HCT116 (cell line): Measurements from ENCODE around the gene NXPH2. TPM values are rescaled to one million over a fixed set of nuclear protein-coding genes. Genes with fewer than 3 reads are reported as not detected.

Experiments used
- ATAC-seq: fragments of 200-7000 bp; cut with Tn5 transposase; 2 replicates; pipeline ENCODE4 v1.9.1; 2020; ENCODE audit warnings: mild to moderate bottlenecking, moderate library complexity
- BruUV-seq: library from RNA; stranded (reverse); fragments of 400-500 nt; replicated peaks from 2 replicates; lab custom pipeline; 2021; lab: Mats Ljungman, UMichigan
- CTCF ChIA-PET: fragments of 300-600 bp; sonication (Branson Sonifier 250); formaldehyde crosslinking; loops from one replicate; lab custom pipeline; 2021; ENCODE audit warnings: antibody characterized with exemption; lab: Charles Lee
- POLR2A ChIA-PET: fragments of 300-600, 350-600 bp; sonication (Branson Sonifier 250); formaldehyde crosslinking; loops from one replicate; lab custom pipeline; 2021; ENCODE audit warnings: antibody characterized with exemption; lab: Charles Lee
- RAD21 ChIA-PET, 2 experiments: fragments of 300-600 bp; sonication (Branson Sonifier 250); formaldehyde crosslinking; loops; one replicate each; lab custom pipeline; 2023; ENCODE audit warnings: low total read pairs in 2 of 2; ENCODE audit not compliant: uncharacterized antibody in 2 of 2, unreplicated experiment in 2 of 2, low non-redundant PET in 1 of 2; lab: Charles Lee
- DNase-seq: peaks from one replicate; pipeline ENCODE4 v3.0.0-alpha.2; 2010; ENCODE audit warnings: low read depth, low spot score
- H2AFZ ChIP-seq: fragments of 200-600 bp; shearing (Covaris generic), sonication (generic); 2 replicates; pipeline ENCODE4 v1.6.1; 2017; ENCODE audit warnings: low read depth, mixed run types, mixed read lengths, antibody characterized with exemption, low read length; ENCODE audit not compliant: poor library complexity, severe bottlenecking
- H3K27ac ChIP-seq: 2 replicates; pipeline ENCODE4 v1.5.1; 2012; ENCODE audit warnings: low read depth, low read length
- H3K27me3 ChIP-seq: fragments of 200-600 bp; sonication (generic); 2 replicates; pipeline ENCODE4 v1.6.1; 2016; ENCODE audit warnings: mixed run types, low read length, mixed read lengths; ENCODE audit not compliant: insufficient read depth
- H3K36me3 ChIP-seq, 2 experiments: fragments of 200-500 bp in 1 of 2; fragments of 200-600 bp in 1 of 2; sonication (Bioruptor generic) in 1 of 2; sonication (generic) in 1 of 2; 2 replicates each; pipeline versions ENCODE4 v1.5.1 to v1.6.1; 2014 to 2016; ENCODE audit warnings: low read length in 2 of 2, inconsistent platforms in 1 of 2, mixed read lengths in 1 of 2, mixed run types in 1 of 2; ENCODE audit not compliant: insufficient read depth in 2 of 2, control insufficient read depth in 1 of 2
- H3K4me1 ChIP-seq, 2 experiments: fragments of 200-600 bp in 1 of 2; sonication (generic) in 1 of 2; 2 replicates each; pipeline versions ENCODE4 v1.5.1 to v1.6.1; 2012 to 2017; ENCODE audit warnings: low read length in 2 of 2, inconsistent platforms in 1 of 2, mild to moderate bottlenecking in 1 of 2, mixed read lengths in 1 of 2, mixed run types in 1 of 2, moderate library complexity in 1 of 2; ENCODE audit not compliant: insufficient read depth in 2 of 2, control insufficient read depth in 1 of 2
- H3K4me2 ChIP-seq: fragments of 200-600 bp; sonication (generic); 2 replicates; pipeline ENCODE4 v1.6.1; 2017; ENCODE audit warnings: mixed run types, low read length, mixed read lengths
- H3K4me3 ChIP-seq, 2 experiments: fragments of 200-600 bp in 1 of 2; sonication (generic) in 1 of 2; replicated peaks in 1 of 2; 2 replicates each; pipeline ENCODE4 v1.5.1; 2011 to 2016; ENCODE audit warnings: low read length in 2 of 2, control low read depth in 1 of 2, low read depth in 1 of 2, mild to moderate bottlenecking in 1 of 2, mixed read lengths in 1 of 2, mixed run types in 1 of 2
- H3K79me2 ChIP-seq: fragments of 200-600 bp; sonication (generic); 2 replicates; pipeline ENCODE4 v1.6.1; 2017; ENCODE audit warnings: mild to moderate bottlenecking, mixed run types, low read length, moderate library complexity, mixed read lengths; ENCODE audit not compliant: insufficient read depth
- H3K9ac ChIP-seq: fragments of 200-600 bp; sonication (generic); 2 replicates; pipeline ENCODE4 v1.6.1; 2016; ENCODE audit warnings: low read length, mixed read lengths
- H3K9me2 ChIP-seq: fragments of 200-600 bp; sonication (generic), shearing (Covaris generic); 2 replicates; pipeline ENCODE4 v1.6.1; 2017; ENCODE audit warnings: mixed run types, mild to moderate bottlenecking, moderate library complexity; ENCODE audit not compliant: insufficient read depth
- H3K9me3 ChIP-seq, 2 experiments: fragments of 200-500 bp in 1 of 2; fragments of 200-600 bp in 1 of 2; sonication (Bioruptor generic) in 1 of 2; sonication (generic) in 1 of 2; 2 replicates each; pipeline ENCODE4 v1.6.1; 2014 to 2017; ENCODE audit warnings: low read length in 2 of 2, mixed read lengths in 2 of 2, inconsistent platforms in 1 of 2, low read depth in 1 of 2, mild to moderate bottlenecking in 1 of 2, mixed run types in 1 of 2, moderate library complexity in 1 of 2; ENCODE audit not compliant: control insufficient read depth in 1 of 2, insufficient read depth in 1 of 2
- H4K20me1 ChIP-seq: fragments of 200-600 bp; sonication (generic), shearing (Covaris generic); 2 replicates; pipeline ENCODE4 v1.6.1; 2017; ENCODE audit warnings: mixed run types, mild to moderate bottlenecking, moderate library complexity; ENCODE audit not compliant: insufficient read depth
- EZH2phosphoT487 ChIP-seq: fragments of 200-600 bp; IDR thresholded peaks from 2 replicates; pipeline ENCODE4 v1.6.1; 2018; ENCODE audit warnings: antibody characterized with exemption, borderline replicate concordance
- JUND ChIP-seq: IDR thresholded peaks from 2 replicates; pipeline ENCODE4 v1.6.1; 2012
- MAX ChIP-seq: IDR thresholded peaks from 2 replicates; pipeline ENCODE4 v1.6.1; 2012
- POLR2A ChIP-seq: IDR thresholded peaks from 2 replicates; pipeline ENCODE4 v1.7.0; 2011; ENCODE audit warnings: borderline replicate concordance; ENCODE audit not compliant: insufficient read depth, insufficient read length; ENCODE audit errors: extremely low read depth
- RAD21 ChIP-seq: IDR thresholded peaks from 2 replicates; pipeline ENCODE4 v1.6.1; 2012; ENCODE audit warnings: low read depth, mild to moderate bottlenecking
- SIN3A ChIP-seq: IDR thresholded peaks from 2 replicates; pipeline ENCODE4 v1.6.1; 2012; ENCODE audit warnings: low read depth
- SRF ChIP-seq: IDR thresholded peaks from 2 replicates; pipeline ENCODE4 v1.6.1; 2012; ENCODE audit warnings: low read depth
- TCF7L2 ChIP-seq: IDR thresholded peaks from 2 replicates; pipeline ENCODE4 v1.7.0; 2011; ENCODE audit warnings: borderline replicate concordance, inconsistent platforms; ENCODE audit not compliant: insufficient read depth, insufficient read length; ENCODE audit errors: extremely low read depth
- YY1 ChIP-seq: IDR thresholded peaks from 2 replicates; pipeline ENCODE4 v1.6.1; 2011; ENCODE audit warnings: low read length, low read depth, moderate library complexity, mild to moderate bottlenecking; ENCODE audit not compliant: insufficient replicate concordance; ENCODE audit errors: extremely low read depth
- ZBTB33 ChIP-seq: IDR thresholded peaks from 2 replicates; pipeline ENCODE4 v1.6.1; 2011; ENCODE audit warnings: mild to moderate bottlenecking, low read length, moderate library complexity; ENCODE audit not compliant: insufficient replicate concordance; ENCODE audit errors: extremely low read depth
- ZFX ChIP-seq: fragments of 450-650 bp; IDR thresholded peaks from 2 replicates; pipeline ENCODE4 v1.6.1; 2017
- ZNF274 ChIP-seq: fragments of 200-500 bp; sonication (Bioruptor generic); IDR thresholded peaks from 2 replicates; pipeline ENCODE4 v1.6.1; 2014; ENCODE audit warnings: mild to moderate bottlenecking, low read depth, low read length, inconsistent platforms
- intact Hi-C: fragments of 100-400 bp; cut with micrococcal nuclease; formaldehyde crosslinking; loops from 2 replicates; pipeline ENCODE4 v1.10.0; 2022
- total RNA-seq: library from RNA; stranded (reverse); gene quantifications from one replicate; pipeline ENCODE4 v1.2.1, GENCODE V29; 2021; ENCODE audit not compliant: unreplicated experiment
- TF ChIP-seq, protein P1 (sequence below): IDR thresholded peaks from 2 replicates; pipeline ENCODE4 v1.6.1; 2012; ENCODE audit warnings: low read depth

Gene NXPH2
- total RNA-seq, 1 experiment from 2014 or later, result not detected

DNA sequence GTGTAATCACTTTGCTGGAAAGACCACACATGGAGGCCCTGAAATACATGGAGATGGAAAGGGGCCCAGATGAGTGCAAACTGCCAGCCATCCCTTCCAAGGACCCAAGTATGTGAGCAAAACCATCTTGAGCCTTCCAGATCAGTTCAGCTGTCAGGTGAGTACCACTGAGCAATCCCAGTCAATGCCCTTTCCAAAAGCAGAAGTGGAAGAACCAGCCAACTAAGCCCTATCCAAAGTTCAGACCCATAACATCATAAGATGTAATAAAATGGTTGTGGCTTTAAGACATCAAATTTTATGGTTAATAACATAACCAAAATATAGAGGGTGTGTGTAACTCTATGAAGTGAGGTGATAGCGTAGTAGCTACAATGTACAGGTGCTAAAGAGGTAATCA is 88.5 kb downstream of the NXPH2 start (continued):
- TF ChIP-seq SIN3A, result no peak

DNA sequence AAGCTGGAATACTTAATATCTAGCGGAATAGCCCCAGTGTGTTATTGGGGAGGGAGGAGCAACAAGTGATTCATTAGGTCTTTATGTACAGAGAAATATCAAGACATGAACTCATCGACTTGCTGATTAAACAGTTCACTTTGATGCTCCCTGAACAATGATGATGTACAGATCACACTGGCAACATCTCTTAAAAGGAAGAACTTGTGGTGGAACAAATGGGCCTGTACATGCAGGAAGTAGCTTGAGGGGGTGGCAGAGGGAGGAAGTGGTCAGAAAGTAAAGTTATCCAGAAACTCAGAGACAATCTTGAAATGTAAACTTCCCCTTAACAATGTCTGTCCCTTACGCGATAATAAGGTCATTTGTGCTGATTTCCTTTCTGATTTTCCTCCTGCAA is 90.5 kb downstream of the NXPH2 start:
- H3K9me3 ChIP-seq, result no peaks in the 10 kb centered on the region
- intact Hi-C loops, result no loop called here
- no peaks in the 10 kb centered on the region for H3K9me2 ChIP-seq
- RAD21 ChIA-PET, result no interaction called here
- H3K4me3 ChIP-seq, result no peak overlapping the region
- H3K36me3 ChIP-seq, result no peaks in the 10 kb centered on the region
- H3K4me2 ChIP-seq, result no peak overlapping the region
- H3K4me1 ChIP-seq, result no peaks in the 10 kb centered on the region
- DNase-seq, result no peak
- H3K27ac ChIP-seq, result no peak overlapping the region
- ATAC-seq, result no peak
- H3K9ac ChIP-seq, result no peak overlapping the region
- CTCF ChIA-PET, result no interaction called here
- POLR2A ChIA-PET, result no interaction called here
- H2AFZ ChIP-seq, result no peak overlapping the region
- H4K20me1 ChIP-seq, result no peaks in the 10 kb centered on the region
- no peaks in the 10 kb centered on the region for H3K27me3 ChIP-seq
- BruUV-seq, result no TSS peak
- no peaks in the 10 kb centered on the region for H3K79me2 ChIP-seq
- no peak for TF ChIP-seq SRF
- TF ChIP-seq YY1, result no peak
- TF ChIP-seq RAD21, result no peak
- no peak for TF ChIP-seq POLR2A
- TF ChIP-seq ZBTB33, result no peak
- no peak for TF ChIP-seq MAX
- no peak for TF ChIP-seq TCF7L2
- TF ChIP-seq, protein P1, sequence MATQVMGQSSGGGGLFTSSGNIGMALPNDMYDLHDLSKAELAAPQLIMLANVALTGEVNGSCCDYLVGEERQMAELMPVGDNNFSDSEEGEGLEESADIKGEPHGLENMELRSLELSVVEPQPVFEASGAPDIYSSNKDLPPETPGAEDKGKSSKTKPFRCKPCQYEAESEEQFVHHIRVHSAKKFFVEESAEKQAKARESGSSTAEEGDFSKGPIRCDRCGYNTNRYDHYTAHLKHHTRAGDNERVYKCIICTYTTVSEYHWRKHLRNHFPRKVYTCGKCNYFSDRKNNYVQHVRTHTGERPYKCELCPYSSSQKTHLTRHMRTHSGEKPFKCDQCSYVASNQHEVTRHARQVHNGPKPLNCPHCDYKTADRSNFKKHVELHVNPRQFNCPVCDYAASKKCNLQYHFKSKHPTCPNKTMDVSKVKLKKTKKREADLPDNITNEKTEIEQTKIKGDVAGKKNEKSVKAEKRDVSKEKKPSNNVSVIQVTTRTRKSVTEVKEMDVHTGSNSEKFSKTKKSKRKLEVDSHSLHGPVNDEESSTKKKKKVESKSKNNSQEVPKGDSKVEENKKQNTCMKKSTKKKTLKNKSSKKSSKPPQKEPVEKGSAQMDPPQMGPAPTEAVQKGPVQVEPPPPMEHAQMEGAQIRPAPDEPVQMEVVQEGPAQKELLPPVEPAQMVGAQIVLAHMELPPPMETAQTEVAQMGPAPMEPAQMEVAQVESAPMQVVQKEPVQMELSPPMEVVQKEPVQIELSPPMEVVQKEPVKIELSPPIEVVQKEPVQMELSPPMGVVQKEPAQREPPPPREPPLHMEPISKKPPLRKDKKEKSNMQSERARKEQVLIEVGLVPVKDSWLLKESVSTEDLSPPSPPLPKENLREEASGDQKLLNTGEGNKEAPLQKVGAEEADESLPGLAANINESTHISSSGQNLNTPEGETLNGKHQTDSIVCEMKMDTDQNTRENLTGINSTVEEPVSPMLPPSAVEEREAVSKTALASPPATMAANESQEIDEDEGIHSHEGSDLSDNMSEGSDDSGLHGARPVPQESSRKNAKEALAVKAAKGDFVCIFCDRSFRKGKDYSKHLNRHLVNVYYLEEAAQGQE, result no peak
- TF ChIP-seq ZFX, result no peak
- TF ChIP-seq ZNF274, result no peak
- TF ChIP-seq JUND, result no peak
- TF ChIP-seq EZH2phosphoT487, result no peak
